GM23338 (cell line): ENCODE measurements around the gene ATOH8. TPM values are rescaled to one million over a fixed set of nuclear protein-coding genes. Genes with fewer than 3 reads are reported as not detected.
A peak's percentile ranks its signal among the peaks of the same experiment; 100 is the strongest.

Source experiments
- ATAC-seq: fragments of 200-7000 bp; cut with Tn5 transposase; 3 replicates; pipeline ENCODE4 v1.9.1; 2020
- DNase-seq: peaks from one replicate; pipeline ENCODE4 v3.0.0-alpha.2; 2015; ENCODE audit warnings: low spot score
- H2AFZ ChIP-seq: fragments of 200-600 bp; sonication (generic); 2 replicates; pipeline ENCODE4 v1.8.0; 2016; ENCODE audit warnings: antibody characterized with exemption, mild to moderate bottlenecking, moderate library complexity
- H3F3A ChIP-seq: fragments of 200-600 bp; sonication (generic); replicated peaks from 2 replicates; pipeline ENCODE4 v1.8.0; 2017; ENCODE audit warnings: antibody characterized with exemption, mixed run types, low read depth
- H3K27ac ChIP-seq: fragments of 200-600 bp; sonication (generic); 2 replicates; pipeline ENCODE4 v1.6.1; 2016; ENCODE audit warnings: low read depth
- H3K27me3 ChIP-seq: fragments of 200-600 bp; sonication (generic); 2 replicates; pipeline ENCODE4 v1.8.0; 2016; ENCODE audit warnings: mild to moderate bottlenecking, mixed run types, moderate library complexity; ENCODE audit not compliant: insufficient read depth
- H3K36me3 ChIP-seq: fragments of 200-600 bp; sonication (generic); 2 replicates; pipeline ENCODE4 v1.8.0; 2016; ENCODE audit warnings: mild to moderate bottlenecking; ENCODE audit not compliant: insufficient read depth
- H3K4me1 ChIP-seq: fragments of 200-600 bp; sonication (generic); 2 replicates; pipeline ENCODE4 v1.8.0; 2016; ENCODE audit warnings: mild to moderate bottlenecking, moderate library complexity; ENCODE audit not compliant: insufficient read depth
- H3K4me2 ChIP-seq: fragments of 200-600 bp; sonication (generic); 2 replicates; pipeline ENCODE4 v1.7.1; 2017; ENCODE audit warnings: mixed run types
- H3K4me3 ChIP-seq: fragments of 200-600 bp; sonication (generic); 2 replicates; pipeline ENCODE4 v1.6.1; 2016; ENCODE audit warnings: mixed run types
- H3K79me2 ChIP-seq: fragments of 200-600 bp; sonication (generic); replicated peaks from 2 replicates; pipeline ENCODE4 v1.8.0; 2017; ENCODE audit warnings: mild to moderate bottlenecking; ENCODE audit not compliant: insufficient read depth
- H3K9me2 ChIP-seq: fragments of 200-600 bp; sonication (generic); 2 replicates; pipeline ENCODE4 v1.8.0; 2017; ENCODE audit not compliant: insufficient read depth
- H4K20me1 ChIP-seq: fragments of 200-600 bp; sonication (generic); replicated peaks from 2 replicates; pipeline ENCODE4 v1.8.0; 2017; ENCODE audit warnings: mild to moderate bottlenecking; ENCODE audit not compliant: insufficient read depth
- H3K27ac Mint-ChIP-seq: 2 replicates; pipeline ENCODE4 v1.8.0; 2020; ENCODE audit warnings: inconsistent platforms, mild to moderate bottlenecking, moderate library complexity, mixed read lengths
- H3K27me3 Mint-ChIP-seq: 3 replicates; pipeline ENCODE4 v1.8.0; 2022; ENCODE audit warnings: low read depth, mild to moderate bottlenecking, moderate library complexity, mixed read lengths, inconsistent platforms; ENCODE audit not compliant: insufficient read depth, poor library complexity
- H3K36me3 Mint-ChIP-seq: 3 replicates; pipeline ENCODE4 v1.8.0; 2021; ENCODE audit warnings: low read depth, mild to moderate bottlenecking, inconsistent platforms, moderate library complexity, mixed read lengths
- H3K4me1 Mint-ChIP-seq: 3 replicates; pipeline ENCODE4 v1.8.0; 2020; ENCODE audit warnings: mild to moderate bottlenecking, inconsistent platforms, mixed read lengths
- H3K4me3 Mint-ChIP-seq: 3 replicates; pipeline ENCODE4 v1.8.0; 2021; ENCODE audit warnings: moderate library complexity, mild to moderate bottlenecking, inconsistent platforms, mixed read lengths
- H3K9me3 Mint-ChIP-seq: 3 replicates; pipeline ENCODE4 v1.8.0; 2020; ENCODE audit warnings: moderate library complexity, mild to moderate bottlenecking, inconsistent platforms, mixed read lengths
- EZH2 ChIP-seq: fragments of 200-600 bp; sonication (generic); IDR thresholded peaks from one replicate; pipeline ENCODE4 v1.8.0; 2017; ENCODE audit warnings: antibody characterized with exemption, mild to moderate bottlenecking, low read depth; ENCODE audit not compliant: unreplicated experiment
- EZH2phosphoT487 ChIP-seq: fragments of 200-600 bp; sonication (generic); IDR thresholded peaks from one replicate; pipeline ENCODE4 v1.8.1; 2018; ENCODE audit warnings: antibody characterized with exemption; ENCODE audit not compliant: unreplicated experiment
- JUNB ChIP-seq: IDR thresholded peaks from one replicate; pipeline ENCODE4 v1.6.1; 2016; ENCODE audit warnings: antibody characterized with exemption; ENCODE audit not compliant: unreplicated experiment
- NANOG ChIP-seq: IDR thresholded peaks from 2 replicates; pipeline ENCODE4 v1.6.1; 2016; ENCODE audit warnings: antibody characterized with exemption, borderline replicate concordance
- POLR2AphosphoS5 ChIP-seq: IDR thresholded peaks from 2 replicates; pipeline ENCODE4 v1.6.1; 2016; ENCODE audit warnings: antibody characterized with exemption, low read depth
- polyA plus RNA-seq: library from polyadenylated mRNA; unstranded; fragments of >200 nt; fragmentation: Nextera tagmentation; extraction: Ambion mirVana; gene quantifications from 2 replicates; pipeline ENCODE4 v1.2.1, GENCODE V29; 2016
- total RNA-seq: library from RNA; depleted of rRNA; stranded (reverse); fragments of >200 nt; shearing (Covaris generic); gene quantifications from 2 replicates; pipeline ENCODE4 v1.2.3, GENCODE V29; 2014

Gene ATOH8
- total and polyA plus RNA-seq, 2 experiments from 2014 or later, result 0.11 to 0.97 TPM

GRCh38 chr2:85753035-85753524 is 711 bp upstream of the ATOH8 start:
- Histone ChIP-seq H3F3A (0 out of 2 replicates have a peak, but pooled peaks cover 9% of the 10 kb centered on the region), H3K27me3 (peaks cover 80% of the 10 kb centered on the region), H3K4me2 (peak overlapping the region; percentile 90), H4K20me1 (peaks cover 4% of the 10 kb centered on the region; the same call in 1 of the 2 replicates), H3K9me2 (no peaks in the 10 kb centered on the region), H3K4me3 (peak overlapping the region; percentile 88), H2AFZ (peak overlapping the region; percentile 98), H3K4me1 (peaks cover 6% of the 10 kb centered on the region; the same call in 1 of the 2 replicates), H3K79me2 (no peaks in the 10 kb centered on the region), H3K27ac (no peak overlapping the region), H3K36me3 (no peaks in the 10 kb centered on the region)
- TF ChIP-seq NANOG (no peak), EZH2 (peak; percentile 67), EZH2phosphoT487 (peak; percentile 74)
- Mint-ChIP-seq H3K4me1 (peaks cover 20% of the 10 kb centered on the region), H3K27me3 (peaks cover 73% of the 10 kb centered on the region), H3K4me3 (peak overlapping the region; percentile 82), H3K36me3 (no peaks in the 10 kb centered on the region), H3K9me3 (no peaks in the 10 kb centered on the region; the same call in 2 of the 3 replicates), H3K27ac (no peak overlapping the region)
- ATAC-seq (peak; percentile 10), DNase-seq (peak; percentile 44)

GRCh38 chr2:85754313-85755095 is 713 bp downstream of the ATOH8 start:
- peak; percentile 50 for ATAC-seq
- Mint-ChIP-seq H3K4me1 (peaks cover 14% of the 10 kb centered on the region), H3K27me3 (peaks cover 76% of the 10 kb centered on the region), H3K4me3 (peak overlapping the region; percentile 84), H3K9me3 (no peaks in the 10 kb centered on the region; the same call in 2 of the 3 replicates), H3K27ac (no peak overlapping the region), H3K36me3 (no peaks in the 10 kb centered on the region)
- no peak for TF ChIP-seq POLR2AphosphoS5
- H3K4me1 ChIP-seq, result peaks cover 6% of the 10 kb centered on the region; the same call in 1 of the 2 replicates
- H3K4me2 ChIP-seq, result peak overlapping the region; percentile 90
- H2AFZ ChIP-seq, result peak overlapping the region; percentile 98
- H3K36me3 ChIP-seq, result no peaks in the 10 kb centered on the region
- DNase-seq, result peak; percentile 79
- peaks cover 82% of the 10 kb centered on the region for H3K27me3 ChIP-seq
- 0 out of 2 replicates have a peak, but pooled peaks cover 9% of the 10 kb centered on the region for H3F3A ChIP-seq
- H3K9me2 ChIP-seq, result no peaks in the 10 kb centered on the region
- peaks cover 4% of the 10 kb centered on the region; the same call in 1 of the 2 replicates for H4K20me1 ChIP-seq
- H3K79me2 ChIP-seq, result no peaks in the 10 kb centered on the region
- peak overlapping the region; percentile 88 for H3K4me3 ChIP-seq
- H3K27ac ChIP-seq, result no peak overlapping the region

GRCh38 chr2:85755122-85756027 is 1.6 kb downstream of the ATOH8 start:
- no peaks in the 10 kb centered on the region for H3K79me2 ChIP-seq
- H3K9me2 ChIP-seq, result no peaks in the 10 kb centered on the region
- peak overlapping the region; percentile 90 for H3K4me2 ChIP-seq
- Mint-ChIP-seq H3K9me3 (no peaks in the 10 kb centered on the region; the same call in 2 of the 3 replicates), H3K4me3 (peak overlapping the region; percentile 84), H3K27me3 (peaks cover 76% of the 10 kb centered on the region), H3K27ac (no peak overlapping the region), H3K4me1 (peaks cover 14% of the 10 kb centered on the region), H3K36me3 (no peaks in the 10 kb centered on the region)
- H3K4me3 ChIP-seq, result peak overlapping the region; percentile 88
- DNase-seq (no peak), ATAC-seq (peak; percentile 1; the same call in 1 of the 3 replicates)
- peak overlapping the region; percentile 98 for H2AFZ ChIP-seq
- no peaks in the 10 kb centered on the region for H3K36me3 ChIP-seq
- peaks cover 6% of the 10 kb centered on the region; the same call in 1 of the 2 replicates for H3K4me1 ChIP-seq
- peaks cover 80% of the 10 kb centered on the region for H3K27me3 ChIP-seq
- no peak overlapping the region for H3K27ac ChIP-seq
- H4K20me1 ChIP-seq, result peaks cover 4% of the 10 kb centered on the region; the same call in 1 of the 2 replicates
- TF ChIP-seq EZH2 (peak; percentile 67), JUNB (no peak)
- H3F3A ChIP-seq, result 0 out of 2 replicates have a peak, but pooled peaks cover 9% of the 10 kb centered on the region
